ENCODE data around the gene RAPGEF5. TPM values are rescaled to one million over a fixed set of nuclear protein-coding genes. Genes with fewer than 3 reads are reported as not detected.

Gene RAPGEF5
- total RNA-seq, 1 donor from 2014 or later: 12.4 TPM

- no peaks in the 10 kb centered on the region for H3K9me3 Mint-ChIP-seq
- intact Hi-C loops (cut with micrococcal nuclease): no loop called here
Measured at GRCh38 chr7:22255834-22256233, 101.1 kb downstream of the RAPGEF5 start.

DNA sequence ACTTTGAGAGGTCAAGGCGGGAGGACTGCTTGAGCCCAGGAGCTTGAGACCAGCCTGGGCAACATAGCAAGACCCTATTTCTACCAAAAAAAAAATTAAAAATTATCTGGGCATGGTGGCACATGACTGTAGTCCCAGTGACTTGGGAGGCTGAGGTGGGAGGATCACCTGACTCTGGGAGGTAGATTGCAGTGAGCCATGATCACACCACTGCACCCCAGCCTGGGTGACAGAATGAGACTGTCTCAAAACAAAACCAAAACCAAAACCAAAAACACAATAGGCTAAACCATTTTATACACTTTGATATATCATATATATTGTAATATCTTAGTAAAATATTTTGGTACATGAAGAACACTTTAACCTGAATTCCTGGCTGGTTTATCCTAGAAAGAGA is 101.6 kb downstream of the RAPGEF5 start:
- intact Hi-C loops (cut with micrococcal nuclease): no loop called here
- DNase-seq (no peak), ATAC-seq (ENCODE audit: low read depth) (no peak)
- H3K27me3 Mint-ChIP-seq: no peaks in the 10 kb centered on the region
- no peaks in the 10 kb centered on the region for H3K4me1 Mint-ChIP-seq
- ChIA-PET POLR2A (no interaction called here), CTCF (no interaction called here)
- TF ChIP-seq, protein P1, sequence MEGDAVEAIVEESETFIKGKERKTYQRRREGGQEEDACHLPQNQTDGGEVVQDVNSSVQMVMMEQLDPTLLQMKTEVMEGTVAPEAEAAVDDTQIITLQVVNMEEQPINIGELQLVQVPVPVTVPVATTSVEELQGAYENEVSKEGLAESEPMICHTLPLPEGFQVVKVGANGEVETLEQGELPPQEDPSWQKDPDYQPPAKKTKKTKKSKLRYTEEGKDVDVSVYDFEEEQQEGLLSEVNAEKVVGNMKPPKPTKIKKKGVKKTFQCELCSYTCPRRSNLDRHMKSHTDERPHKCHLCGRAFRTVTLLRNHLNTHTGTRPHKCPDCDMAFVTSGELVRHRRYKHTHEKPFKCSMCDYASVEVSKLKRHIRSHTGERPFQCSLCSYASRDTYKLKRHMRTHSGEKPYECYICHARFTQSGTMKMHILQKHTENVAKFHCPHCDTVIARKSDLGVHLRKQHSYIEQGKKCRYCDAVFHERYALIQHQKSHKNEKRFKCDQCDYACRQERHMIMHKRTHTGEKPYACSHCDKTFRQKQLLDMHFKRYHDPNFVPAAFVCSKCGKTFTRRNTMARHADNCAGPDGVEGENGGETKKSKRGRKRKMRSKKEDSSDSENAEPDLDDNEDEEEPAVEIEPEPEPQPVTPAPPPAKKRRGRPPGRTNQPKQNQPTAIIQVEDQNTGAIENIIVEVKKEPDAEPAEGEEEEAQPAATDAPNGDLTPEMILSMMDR (IDR thresholded peaks at IDR 0.05): no peak
- H3K27ac Mint-ChIP-seq: no peak overlapping the region
- no peaks in the 10 kb centered on the region for H3K9me3 Mint-ChIP-seq
- no peaks in the 10 kb centered on the region for H3K36me3 Mint-ChIP-seq (ENCODE audit: low read depth)
- no peak overlapping the region for H3K4me3 Mint-ChIP-seq

More at GRCh38 chr7:22255834-22256233, 101.1 kb downstream of the RAPGEF5 start:
- H3K36me3 Mint-ChIP-seq (ENCODE audit: low read depth): no peaks in the 10 kb centered on the region
- ChIA-PET POLR2A (no interaction called here), CTCF (no interaction called here)
- ATAC-seq (ENCODE audit: low read depth) (no peak), DNase-seq (no peak)
- no peaks in the 10 kb centered on the region for H3K27me3 Mint-ChIP-seq
- no peak overlapping the region for H3K27ac Mint-ChIP-seq
- no peaks in the 10 kb centered on the region for H3K4me1 Mint-ChIP-seq
- H3K4me3 Mint-ChIP-seq: no peak overlapping the region
- TF ChIP-seq, protein P1 (IDR thresholded peaks at IDR 0.05): no peak

DNA sequence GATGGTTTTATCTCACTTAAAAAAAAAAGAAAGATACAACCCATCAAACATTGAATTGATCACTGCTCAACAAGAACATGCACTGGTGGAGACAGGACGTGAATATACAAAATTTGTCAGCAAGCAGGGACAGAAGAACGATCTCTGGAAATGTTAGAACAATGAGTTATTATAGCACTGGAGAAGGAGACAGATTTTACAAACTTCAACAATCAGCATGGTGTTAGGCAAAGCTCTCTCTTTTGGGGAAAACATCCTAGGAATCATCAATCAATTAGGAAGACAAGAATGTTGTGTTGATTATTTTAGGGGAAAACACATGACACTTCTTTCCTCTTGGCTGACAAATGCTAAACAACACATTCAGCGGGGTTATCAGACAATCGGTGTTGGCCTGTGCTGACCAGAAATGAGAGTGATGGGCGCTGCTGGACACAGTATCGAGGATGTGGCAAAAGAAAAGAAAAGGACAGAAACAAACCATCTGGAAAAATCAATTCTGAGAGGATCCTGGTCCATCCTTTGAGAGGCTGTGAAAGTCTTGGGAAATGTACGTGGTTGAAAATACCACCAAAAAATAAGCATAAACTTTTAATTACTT is 103.9 kb downstream of the RAPGEF5 start:
- H3K4me1 Mint-ChIP-seq: no peaks in the 10 kb centered on the region
- no peaks in the 10 kb centered on the region for H3K9me3 Mint-ChIP-seq
- TF ChIP-seq, protein P1 (IDR thresholded peaks at IDR 0.05): no peak
- DNase-seq (no peak), ATAC-seq (ENCODE audit: low read depth) (no peak)
- POLR2A ChIA-PET: no interaction called here
- H3K4me3 Mint-ChIP-seq: no peak overlapping the region
- H3K27me3 Mint-ChIP-seq: no peaks in the 10 kb centered on the region
- no peak overlapping the region for H3K27ac Mint-ChIP-seq
- CTCF ChIA-PET: no interaction called here
- intact Hi-C loops (cut with micrococcal nuclease): no loop called here
- H3K36me3 Mint-ChIP-seq (ENCODE audit: low read depth): no peaks in the 10 kb centered on the region

- ATAC-seq (ENCODE audit: low read depth) (no peak), DNase-seq (no peak)
- ChIA-PET POLR2A (no interaction called here), CTCF (no interaction called here)
- no peaks in the 10 kb centered on the region for H3K9me3 Mint-ChIP-seq
- H3K27me3 Mint-ChIP-seq: no peaks in the 10 kb centered on the region
- H3K4me1 Mint-ChIP-seq: no peaks in the 10 kb centered on the region
- peaks cover 2% of the 10 kb centered on the region for H3K36me3 Mint-ChIP-seq (ENCODE audit: low read depth)
- intact Hi-C loops (cut with micrococcal nuclease): no loop called here
- TF ChIP-seq, protein P1 (IDR thresholded peaks at IDR 0.05): no peak
- H3K27ac Mint-ChIP-seq: no peak overlapping the region
- H3K4me3 Mint-ChIP-seq: no peak overlapping the region
Measured at GRCh38 chr7:22252016-22252415, 104.9 kb downstream of the RAPGEF5 start.

GRCh38 chr7:22251281-22251680 is 105.7 kb downstream of the RAPGEF5 start:
- TF ChIP-seq, protein P1 (IDR thresholded peaks at IDR 0.05): no peak
- intact Hi-C loops (cut with micrococcal nuclease): no loop called here
- Mint-ChIP-seq H3K4me1 (no peaks in the 10 kb centered on the region), H3K27ac (no peak overlapping the region), H3K4me3 (no peak overlapping the region), H3K36me3 (ENCODE audit: low read depth) (peaks cover 7% of the 10 kb centered on the region), H3K9me3 (peaks cover 6% of the 10 kb centered on the region), H3K27me3 (no peaks in the 10 kb centered on the region)
- no peak for DNase-seq
- ATAC-seq (ENCODE audit: low read depth): no peak
- CTCF ChIA-PET: no interaction called here
- POLR2A ChIA-PET: interaction anchor here (0.6 kb wide), 1 partner anchor 139 kb away, joined by 6 read pairs; no protein-coding TSS in a partner anchor

Measured in activated B cell treated with CpG ODN at 0.5 μM for 24 hours (primary cell).